ENCODE results near the gene NKX1-1. TPM values are rescaled to one million over a fixed set of nuclear protein-coding genes. Genes with fewer than 3 reads are reported as not detected.

NKX1-1 gene
- total RNA-seq, 1 donor from 2014 or later: not detected

- TF ChIP-seq POLR2A (IDR thresholded peaks at IDR 0.05) (no peak), POLR2AphosphoS5 (IDR thresholded peaks at IDR 0.05; ENCODE audit: insufficient read depth in 1 of 2, low read depth in 1 of 2) (no peak), CTCF (IDR thresholded peaks at IDR 0.05) (no peak)
- intact Hi-C loops (cut with DNase I): no loop called here
- Histone ChIP-seq H3K27me3 (no peaks in the 10 kb centered on the region), H3K4me3 (no peak overlapping the region), H3K9me3 (no peaks in the 10 kb centered on the region), H3K36me3 (no peaks in the 10 kb centered on the region), H3K4me1 (no peaks in the 10 kb centered on the region), H3K27ac (no peak overlapping the region)
- no peak for DNase-seq (ENCODE audit: extremely low spot score in 2 of 2)
Measured at GRCh38 chr4:1366371-1367229, 39.6 kb downstream of the NKX1-1 start.

GRCh38 chr4:1365271-1366178 is 40.7 kb downstream of the NKX1-1 start:
- TF ChIP-seq POLR2AphosphoS5 (IDR thresholded peaks at IDR 0.05; ENCODE audit: insufficient read depth in 1 of 2, low read depth in 1 of 2): no peak
- no peak for TF ChIP-seq POLR2A (IDR thresholded peaks at IDR 0.05)
- no peak for TF ChIP-seq CTCF (IDR thresholded peaks at IDR 0.05)
- no peaks in the 10 kb centered on the region for H3K9me3 ChIP-seq
- intact Hi-C loops (cut with DNase I): no loop called here
- DNase-seq (ENCODE audit: extremely low spot score in 2 of 2): no peak
- no peak overlapping the region for H3K27ac ChIP-seq
- H3K4me3 ChIP-seq: no peak overlapping the region
- H3K27me3 ChIP-seq: no peaks in the 10 kb centered on the region
- no peaks in the 10 kb centered on the region for H3K4me1 ChIP-seq
- no peaks in the 10 kb centered on the region for H3K36me3 ChIP-seq

- Histone ChIP-seq H3K4me1 (no peaks in the 10 kb centered on the region), H3K27me3 (no peaks in the 10 kb centered on the region), H3K9me3 (no peaks in the 10 kb centered on the region), H3K4me3 (no peak overlapping the region), H3K36me3 (no peaks in the 10 kb centered on the region), H3K27ac (no peak overlapping the region)
- DNase-seq (ENCODE audit: extremely low spot score in 2 of 2): no peak
- TF ChIP-seq CTCF (IDR thresholded peaks at IDR 0.05): no peak
- TF ChIP-seq POLR2A (IDR thresholded peaks at IDR 0.05): no peak
- TF ChIP-seq POLR2AphosphoS5 (IDR thresholded peaks at IDR 0.05; ENCODE audit: insufficient read depth in 1 of 2, low read depth in 1 of 2): no peak
- intact Hi-C loops (cut with DNase I): no loop called here
Measured at GRCh38 chr4:1364748-1365147, 41.5 kb downstream of the NKX1-1 start.

- Histone ChIP-seq H3K4me3 (no peak overlapping the region), H3K4me1 (no peaks in the 10 kb centered on the region), H3K27ac (no peak overlapping the region), H3K27me3 (no peaks in the 10 kb centered on the region), H3K36me3 (no peaks in the 10 kb centered on the region), H3K9me3 (no peaks in the 10 kb centered on the region)
- no peak for TF ChIP-seq POLR2A (IDR thresholded peaks at IDR 0.05)
- no peak for TF ChIP-seq POLR2AphosphoS5 (IDR thresholded peaks at IDR 0.05; ENCODE audit: insufficient read depth in 1 of 2, low read depth in 1 of 2)
- TF ChIP-seq CTCF (IDR thresholded peaks at IDR 0.05): no peak
- DNase-seq (ENCODE audit: extremely low spot score in 2 of 2): no peak
- intact Hi-C loops (cut with DNase I): no loop called here
Measured at GRCh38 chr4:1364217-1364616, 42.0 kb downstream of the NKX1-1 start.
